Dermis microvascular lymphatic vessel endothelial cell (primary cell): ENCODE measurements around the gene RAET1G. TPM values are rescaled to one million over a fixed set of nuclear protein-coding genes. Genes with fewer than 3 reads are reported as not detected.
"Not testable (repeated sequence)": the region's sequence is repeated elsewhere in the genome, so short reads cannot be mapped to it uniquely, and the experiment has no call there.

Source experiments
- DNase-seq, 2 donors: peaks; one replicate each; pipeline versions ENCODE4 v3.0.0 to v3.0.0-alpha.2; 2010; ENCODE audit warnings: low read depth in 2 of 2
- total RNA-seq: library from RNA; depleted of rRNA; stranded (reverse); fragments of >200 nt; gene quantifications from 2 replicates; pipeline ENCODE4 v1.2.1, GENCODE V29; 2014

Gene RAET1G
- total RNA-seq = under 0.01 and 0.13 TPM in 2 replicates

GRCh38 chr6:149922642-149923326 is at the start of gene RAET1G:
TSS of gene RAET1G (minus strand) at chr6:149923121. CDS start at chr6:149923010, 111 bp downstream.
- DNase-seq = peak; percentile 77 to 95

DNA sequence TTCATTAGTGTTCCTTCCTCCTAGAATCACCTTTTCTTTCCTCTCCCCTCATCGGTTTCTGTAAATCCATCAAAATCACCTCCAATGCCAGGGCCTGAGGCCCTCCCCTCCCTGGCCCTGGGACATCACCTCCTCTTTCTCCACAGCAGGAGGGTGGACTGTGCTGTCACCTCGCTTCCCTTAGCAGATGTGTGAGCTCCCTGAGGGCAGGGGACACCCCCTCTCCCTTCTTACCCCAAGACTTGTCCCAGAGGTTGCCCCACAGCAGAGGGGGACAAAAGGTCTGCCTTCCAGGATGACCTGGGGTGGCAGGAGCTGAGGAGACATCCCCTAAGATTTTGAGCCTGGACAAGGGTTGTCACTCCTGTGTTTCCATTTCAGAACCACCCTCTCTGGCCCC is 46.7 kb upstream of the RAET1G start:
- DNase-seq = no peak

DNA sequence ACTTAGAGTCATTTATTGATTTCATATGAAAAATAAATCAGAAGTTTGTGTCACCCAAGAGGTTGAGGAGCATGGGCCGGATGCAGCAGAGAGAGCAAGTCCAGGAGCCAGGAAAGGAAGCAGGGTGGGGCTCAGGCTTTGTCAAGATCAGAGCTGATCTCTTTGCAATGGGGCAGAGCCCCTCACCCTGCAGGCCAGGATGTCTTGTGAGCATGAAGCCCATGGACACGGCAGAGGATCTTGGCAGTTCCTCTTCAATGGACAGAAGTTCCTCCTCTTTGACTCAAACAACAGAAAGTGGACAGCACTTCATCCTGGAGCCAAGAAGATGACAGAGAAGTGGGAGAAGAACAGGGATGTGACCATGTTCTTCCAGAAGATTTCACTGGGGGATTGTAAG is 46.0 kb upstream of the RAET1G start:
- DNase-seq = not testable (repeated sequence)

GRCh38 chr6:149967999-149968398 is 45.1 kb upstream of the RAET1G start:
- DNase-seq = not testable (repeated sequence)

GRCh38 chr6:149967591-149967990 is 44.7 kb upstream of the RAET1G start:
- no peak for DNase-seq

DNA sequence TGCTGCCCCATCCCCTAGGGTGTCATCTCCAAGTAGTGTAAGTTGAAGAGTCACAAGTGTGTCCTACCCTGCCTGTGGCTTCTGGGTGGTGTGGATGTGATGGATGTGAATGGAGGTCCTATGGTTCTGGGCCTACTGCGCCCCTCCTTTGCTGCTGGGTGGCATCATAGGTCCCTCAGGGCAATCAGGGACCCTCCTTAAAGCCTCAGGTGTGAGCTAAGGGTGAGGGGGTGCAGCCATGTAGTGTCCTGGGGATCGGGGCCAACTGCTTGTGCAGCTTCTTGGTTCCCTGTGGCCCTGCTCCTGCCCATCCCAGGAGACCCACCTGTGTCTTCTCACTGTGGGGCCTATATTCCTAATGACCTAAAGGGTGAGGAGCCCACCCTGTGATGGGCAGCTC is 43.4 kb upstream of the RAET1G start:
- not testable (repeated sequence) for DNase-seq

GRCh38 chr6:149965194-149966020 is 42.5 kb upstream of the RAET1G start:
- no peak for DNase-seq

DNA sequence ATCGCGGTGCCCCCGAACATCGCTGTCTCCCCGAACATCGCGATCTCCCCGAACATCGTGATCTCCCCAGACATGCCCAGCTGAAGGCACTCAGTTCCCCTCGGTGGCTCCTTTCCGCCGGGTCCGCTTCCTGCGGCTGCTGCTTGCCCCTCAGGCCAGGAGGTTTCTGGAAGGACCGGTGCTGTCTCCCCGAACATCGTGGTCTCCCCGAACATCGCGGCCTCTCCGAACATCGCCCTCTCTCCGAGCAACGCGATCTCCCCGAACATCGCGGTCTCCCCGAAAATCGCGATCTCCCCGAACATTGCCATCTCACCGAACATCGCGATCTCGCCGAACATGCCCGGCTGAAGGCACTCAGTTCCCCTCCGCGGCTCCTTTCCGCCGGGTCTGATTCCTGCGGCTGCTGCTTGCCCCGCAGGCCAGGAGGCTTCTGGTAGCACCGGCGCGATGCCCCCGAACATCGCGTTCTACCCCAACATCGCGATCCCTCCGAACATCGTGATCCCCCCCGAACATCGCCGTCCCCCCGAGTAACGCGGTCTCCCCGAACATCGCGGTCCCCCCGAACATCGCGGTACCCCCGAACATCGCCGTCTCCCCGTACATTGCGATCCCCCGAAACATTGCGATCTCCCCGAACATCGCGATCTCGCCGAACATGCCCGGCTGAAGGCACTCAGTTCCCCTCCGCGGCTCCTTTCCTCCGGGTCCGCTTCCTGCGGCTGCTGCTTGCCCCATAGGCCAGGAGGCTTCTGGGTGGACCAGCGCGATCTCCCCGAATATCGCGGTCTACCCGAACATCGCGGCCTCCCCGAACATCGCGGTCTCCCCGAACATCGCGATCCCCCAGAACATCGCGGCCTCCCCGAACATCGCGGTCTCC is 41.6 kb upstream of the RAET1G start:
- no peak for DNase-seq

DNA sequence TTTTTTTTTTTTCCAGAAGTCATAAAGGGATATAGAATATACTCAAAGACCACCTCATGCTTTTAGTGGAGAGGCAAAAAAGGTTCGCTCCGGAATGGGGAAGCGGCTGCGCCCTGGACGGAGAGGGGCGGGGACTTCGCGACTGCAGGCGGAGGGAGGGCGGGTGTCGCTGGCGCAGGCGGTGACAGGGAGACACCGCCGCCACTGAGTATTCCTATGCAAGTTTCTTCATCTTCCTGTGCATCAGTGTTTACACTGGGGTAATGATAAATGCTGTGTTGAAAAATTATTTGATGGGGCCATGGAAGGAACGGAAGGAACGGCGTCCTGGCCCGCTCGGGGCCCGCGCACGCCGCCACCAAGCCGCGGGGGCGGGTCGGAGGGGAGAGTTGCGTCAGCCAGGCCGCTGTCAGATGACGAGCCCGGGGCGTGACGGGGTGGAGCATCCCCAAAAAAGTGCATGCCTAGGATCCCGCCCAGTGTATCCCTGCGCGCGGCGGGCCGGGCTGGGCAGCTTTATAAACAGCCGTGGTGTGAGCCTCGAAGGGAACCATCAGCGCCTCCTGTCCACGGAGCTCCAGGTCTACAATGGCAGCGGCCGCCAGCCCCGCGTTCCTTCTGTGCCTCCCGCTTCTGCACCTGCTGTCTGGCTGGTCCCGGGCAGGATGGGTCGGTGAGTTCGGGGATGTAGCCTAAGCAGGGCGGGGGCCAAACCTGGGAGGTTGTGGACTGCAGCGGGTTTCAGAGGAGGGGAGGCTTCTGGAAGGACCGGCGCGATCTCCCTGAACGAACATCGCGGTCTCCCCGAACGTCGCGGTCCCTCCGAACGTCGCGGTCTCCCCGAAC is 40.8 kb upstream of the RAET1G start, which contains the start of gene ULBP1:
ULBP1 (plus strand) TSS at position 482 of the 846 bp plus-strand sequence; CDS start at position 589, 107 bp downstream.
- peak in 1 of 2 donors; percentile 62 for DNase-seq

DNA sequence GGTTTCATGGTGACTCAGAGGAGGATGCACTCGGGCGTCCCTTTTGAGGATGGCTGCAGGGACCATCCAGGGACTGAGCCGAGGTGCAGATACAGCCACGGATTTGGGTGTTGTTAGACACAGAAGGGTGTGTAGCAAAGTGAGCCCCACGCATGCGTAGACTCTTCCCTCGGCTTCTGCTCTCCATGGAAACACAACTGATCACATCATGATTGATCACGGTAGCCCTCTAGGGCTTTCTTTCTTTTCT is 40.2 kb upstream of the RAET1G start:
- peak in 1 of 2 donors; percentile 13 for DNase-seq

DNA sequence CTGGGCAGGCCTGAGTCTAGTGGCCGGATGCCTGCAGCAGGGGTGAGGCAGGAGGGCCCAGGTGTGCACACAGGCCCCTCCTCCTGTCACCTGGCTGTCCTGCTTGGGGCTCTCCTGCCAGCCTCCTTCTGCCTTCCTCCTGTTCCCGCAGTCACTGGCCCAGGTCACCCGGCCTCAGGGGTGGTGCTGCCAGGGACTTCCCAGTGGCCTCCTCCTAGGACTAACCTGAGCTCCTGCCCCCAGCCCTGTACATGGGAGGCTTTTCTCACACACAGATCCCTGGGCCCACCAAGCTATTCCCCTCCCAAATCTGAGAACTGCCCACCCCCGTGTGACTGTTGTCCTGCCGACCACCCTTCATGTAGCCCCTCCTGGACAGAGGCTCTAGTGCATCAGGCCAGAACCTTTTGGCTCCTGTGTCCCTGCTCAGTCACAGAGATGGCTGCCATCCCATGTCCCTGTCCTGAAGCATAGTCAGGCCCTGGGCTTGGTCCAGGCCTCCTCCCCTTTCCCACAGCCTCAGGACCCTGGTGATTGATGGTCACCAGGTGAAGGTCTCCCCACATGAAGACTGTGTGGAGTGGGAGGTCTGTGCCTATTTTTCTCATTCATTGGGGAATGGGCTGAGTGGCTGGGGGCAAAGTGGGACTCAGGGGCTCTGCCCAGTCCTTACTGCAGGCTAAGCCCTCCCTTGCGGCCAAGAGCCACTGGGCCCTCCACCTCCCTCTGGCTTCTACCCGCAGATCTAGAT is 39.7 kb upstream of the RAET1G start:
- DNase-seq = no peak

DNA sequence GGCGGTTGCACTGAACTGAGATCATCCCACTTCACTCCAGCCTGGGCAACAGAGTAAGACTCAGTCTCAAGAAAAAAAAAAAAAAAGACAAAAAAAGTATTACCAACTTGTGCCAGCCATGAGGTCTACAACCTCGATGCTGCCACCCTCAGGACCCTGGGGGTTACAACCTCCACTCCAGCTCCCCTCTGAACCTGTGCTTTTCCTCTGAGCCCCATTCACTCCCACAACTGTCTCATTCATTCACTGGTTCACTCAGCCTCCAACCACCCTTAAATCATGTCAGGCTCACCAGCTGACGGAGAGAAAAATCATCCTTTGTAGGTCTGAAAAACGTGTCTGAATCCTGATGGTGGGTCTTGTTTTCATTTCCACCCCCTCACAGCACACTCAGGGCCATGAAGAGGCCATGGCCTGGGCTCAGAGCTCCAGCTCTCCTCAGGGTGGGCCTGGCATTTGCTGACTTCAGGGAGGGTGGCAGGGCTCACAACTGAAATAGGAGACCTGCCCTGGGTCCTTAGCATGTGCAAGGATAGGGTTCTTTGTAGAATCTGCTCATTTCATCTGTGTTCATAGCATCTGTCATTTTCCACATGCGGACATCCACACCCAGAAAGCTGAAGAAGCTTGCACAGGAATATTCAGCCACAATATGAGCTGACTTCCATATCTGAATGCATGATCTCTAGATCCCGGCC is 39.0 kb upstream of the RAET1G start:
- DNase-seq = peak in 1 of 2 donors; percentile 32

DNA sequence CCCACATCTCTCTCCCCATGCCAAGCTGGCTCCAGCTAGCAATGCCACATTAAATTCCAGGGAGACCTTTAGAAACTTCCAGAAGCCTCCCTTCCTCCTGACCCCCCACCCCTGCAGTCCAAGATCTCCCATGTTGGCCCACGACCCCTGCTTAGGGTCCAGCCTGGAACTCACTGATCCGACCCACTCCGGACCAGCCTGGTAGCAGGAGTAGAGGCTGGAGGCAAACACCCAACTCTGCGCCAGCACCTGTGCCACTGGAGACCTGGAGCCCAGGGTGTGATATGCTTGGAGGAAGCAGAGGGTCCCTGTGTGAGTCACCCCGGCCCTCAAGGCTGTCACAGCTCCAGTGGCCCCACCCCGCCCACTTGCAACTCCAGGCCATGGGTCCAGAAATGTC is 37.6 kb upstream of the RAET1G start:
- DNase-seq = no peak

DNA sequence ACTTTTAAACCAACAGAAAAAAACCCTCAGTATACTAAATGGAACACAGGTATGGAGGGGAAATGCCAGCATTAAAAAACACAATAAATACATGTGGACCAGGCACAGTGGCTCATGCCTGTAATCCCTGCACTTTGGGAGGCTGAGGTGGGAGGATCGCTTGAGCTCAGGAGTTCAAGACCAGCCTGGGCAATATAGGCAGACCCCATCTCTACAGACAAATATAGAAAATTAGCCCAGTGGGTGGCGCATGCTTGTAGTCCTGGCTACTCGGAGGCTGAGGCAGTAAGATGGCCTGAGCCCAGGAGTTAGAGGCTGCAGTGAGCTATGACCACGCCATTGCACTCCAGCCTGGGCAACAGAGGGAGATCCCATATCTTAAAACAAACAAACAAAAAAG is 36.9 kb upstream of the RAET1G start:
- DNase-seq = not testable (repeated sequence)

GRCh38 chr6:149958124-149958523 is 35.2 kb upstream of the RAET1G start:
- DNase-seq = peak in 1 of 2 donors; percentile 66

DNA sequence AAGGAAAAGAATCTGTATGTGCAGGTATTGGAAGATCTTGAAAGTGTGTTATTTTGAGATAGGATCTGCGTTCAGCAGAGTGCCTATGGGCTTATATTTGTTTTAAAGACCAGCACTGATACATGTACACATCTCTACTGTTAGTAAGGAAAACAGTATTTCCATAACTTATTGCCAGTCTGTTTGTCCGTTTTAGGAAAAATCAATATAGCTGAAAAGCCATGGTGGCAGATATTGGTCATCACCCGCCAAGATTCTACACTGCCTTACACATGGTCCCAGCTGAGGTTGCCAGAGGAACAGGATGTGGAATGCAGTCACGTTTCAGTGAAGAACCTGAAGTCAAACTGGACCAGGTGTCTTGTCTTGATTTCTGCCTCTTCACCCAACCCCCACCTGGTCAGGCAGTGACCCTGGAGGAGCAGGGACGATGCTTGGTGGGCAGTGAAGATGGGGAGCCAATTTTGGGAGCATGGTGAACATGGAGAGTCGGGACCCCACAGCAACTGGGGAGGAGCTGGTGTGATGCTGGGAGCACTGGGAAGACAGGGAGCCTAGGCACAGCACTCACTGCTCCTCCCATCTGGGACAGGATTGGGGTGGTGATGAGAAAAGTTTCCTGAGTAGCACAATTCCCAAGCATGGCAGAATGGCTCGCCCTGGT is 32.9 kb upstream of the RAET1G start:
- not testable (repeated sequence) for DNase-seq

GRCh38 chr6:149954984-149955653 is 32.2 kb upstream of the RAET1G start:
- not testable (repeated sequence) for DNase-seq

GRCh38 chr6:149954328-149954983 is 31.5 kb upstream of the RAET1G start:
- not testable (repeated sequence) for DNase-seq
